HFFc6 (cell line): ENCODE measurements around the gene MBD5. TPM values are rescaled to one million over a fixed set of nuclear protein-coding genes. Genes with fewer than 3 reads are reported as not detected.

Experiments
- DNase-seq: peaks from one replicate; pipeline ENCODE4 v3.0.0-alpha.2; 2018
- H3K27ac Mint-ChIP-seq: 2 replicates; pipeline ENCODE4 v1.8.0; 2020; ENCODE audit warnings: mild to moderate bottlenecking, mixed read lengths
- H3K27me3 Mint-ChIP-seq: 2 replicates; pipeline ENCODE4 v1.8.0; 2021; ENCODE audit warnings: mild to moderate bottlenecking, moderate library complexity, mixed read lengths; ENCODE audit not compliant: insufficient read depth
- H3K36me3 Mint-ChIP-seq: 2 replicates; pipeline ENCODE4 v1.8.0; 2021; ENCODE audit warnings: low read depth, mixed read lengths
- H3K4me1 Mint-ChIP-seq: 2 replicates; pipeline ENCODE4 v1.8.0; 2020; ENCODE audit warnings: low read depth, mixed read lengths
- H3K4me3 Mint-ChIP-seq: 2 replicates; pipeline ENCODE4 v1.8.0; 2020; ENCODE audit warnings: mild to moderate bottlenecking, moderate library complexity, mixed read lengths
- H3K9me3 Mint-ChIP-seq: 2 replicates; pipeline ENCODE4 v1.8.0; 2020; ENCODE audit warnings: mild to moderate bottlenecking, mixed read lengths
- CTCF ChIP-seq: fragments of 200-600 bp; sonication (generic); IDR thresholded peaks from 2 replicates; pipeline ENCODE4 v1.5.0; 2021; ENCODE audit warnings: antibody characterized with exemption, mild to moderate bottlenecking
- total RNA-seq, 6 experiments: library from RNA; stranded (reverse); fragmentation: NEBNext Ultra II Directional; extraction: Animal tissue kit (Norgen Biotek cat#: 25700); gene quantifications; 2 replicates in 1 of 6; 3 replicates in 5 of 6; pipeline ENCODE4 v1.2.3, GENCODE V29; 2021

MBD5 gene
- total RNA-seq, 6 experiments from 2014 or later: 29.1 to 41.0 (median 35.0) TPM

- Mint-ChIP-seq H3K4me1 (peaks cover 14% of the 10 kb centered on the region), H3K27ac (peak overlapping the region; percentile 77)
Observed at GRCh38 chr2:148244593-148245292, 223.9 kb downstream of the MBD5 start.

GRCh38 chr2:148251993-148252392 is 231.1 kb downstream of the MBD5 start:
- TF ChIP-seq CTCF: no peak
- no peaks in the 10 kb centered on the region for H3K4me1 Mint-ChIP-seq
- peaks cover 2% of the 10 kb centered on the region for H3K27me3 Mint-ChIP-seq
- H3K27ac Mint-ChIP-seq: no peak overlapping the region
- H3K36me3 Mint-ChIP-seq: peaks cover 25% of the 10 kb centered on the region
- peaks cover 5% of the 10 kb centered on the region for H3K9me3 Mint-ChIP-seq
- no peak for DNase-seq
- no peak overlapping the region for H3K4me3 Mint-ChIP-seq

More at GRCh38 chr2:148244593-148245292, 223.9 kb downstream of the MBD5 start:
- H3K4me3 Mint-ChIP-seq: peak overlapping the region; percentile 29
- TF ChIP-seq CTCF: no peak
- H3K36me3 Mint-ChIP-seq: peaks cover 18% of the 10 kb centered on the region
- H3K27me3 Mint-ChIP-seq: peaks cover 1% of the 10 kb centered on the region; the same call in 1 of the 2 replicates
- peaks cover 6% of the 10 kb centered on the region; the same call in 1 of the 2 replicates for H3K9me3 Mint-ChIP-seq
- DNase-seq: peak; percentile 66

GRCh38 chr2:148252646-148253045 is 231.8 kb downstream of the MBD5 start:
- Mint-ChIP-seq H3K36me3 (peaks cover 25% of the 10 kb centered on the region), H3K4me1 (no peaks in the 10 kb centered on the region), H3K27me3 (peaks cover 2% of the 10 kb centered on the region), H3K9me3 (peaks cover 5% of the 10 kb centered on the region), H3K4me3 (no peak overlapping the region), H3K27ac (no peak overlapping the region)
- TF ChIP-seq CTCF: no peak
- no peak for DNase-seq

GRCh38 chr2:148253685-148254084 is 232.8 kb downstream of the MBD5 start:
- H3K27me3 Mint-ChIP-seq: peaks cover 2% of the 10 kb centered on the region
- H3K36me3 Mint-ChIP-seq: peaks cover 34% of the 10 kb centered on the region
- no peaks in the 10 kb centered on the region for H3K4me1 Mint-ChIP-seq

GRCh38 chr2:148255929-148256328 is 235.0 kb downstream of the MBD5 start:
- Mint-ChIP-seq H3K9me3 (peaks cover 16% of the 10 kb centered on the region), H3K27ac (no peak overlapping the region), H3K36me3 (peaks cover 53% of the 10 kb centered on the region), H3K4me1 (no peaks in the 10 kb centered on the region), H3K4me3 (no peak overlapping the region), H3K27me3 (peaks cover 2% of the 10 kb centered on the region)
- no peak for TF ChIP-seq CTCF
- no peak for DNase-seq

More at GRCh38 chr2:148253685-148254084, 232.8 kb downstream of the MBD5 start:
- Mint-ChIP-seq H3K9me3 (peaks cover 5% of the 10 kb centered on the region), H3K4me3 (no peak overlapping the region), H3K27ac (no peak overlapping the region)
- DNase-seq: no peak
- no peak for TF ChIP-seq CTCF
